ENCODE measurements around the gene TCTN3. TPM values are rescaled to one million over a fixed set of nuclear protein-coding genes. Genes with fewer than 3 reads are reported as not detected.
"Not testable (repeated sequence)": the region's sequence is repeated elsewhere in the genome, so short reads cannot be mapped to it uniquely, and the experiment has no call there.

The TCTN3 gene
- total RNA-seq, 5 donors from 2014 or later (not counting 1 experiment from before 2014, with no cell fraction given): 16.2 to 20.2 (median 18.8) TPM

DNA sequence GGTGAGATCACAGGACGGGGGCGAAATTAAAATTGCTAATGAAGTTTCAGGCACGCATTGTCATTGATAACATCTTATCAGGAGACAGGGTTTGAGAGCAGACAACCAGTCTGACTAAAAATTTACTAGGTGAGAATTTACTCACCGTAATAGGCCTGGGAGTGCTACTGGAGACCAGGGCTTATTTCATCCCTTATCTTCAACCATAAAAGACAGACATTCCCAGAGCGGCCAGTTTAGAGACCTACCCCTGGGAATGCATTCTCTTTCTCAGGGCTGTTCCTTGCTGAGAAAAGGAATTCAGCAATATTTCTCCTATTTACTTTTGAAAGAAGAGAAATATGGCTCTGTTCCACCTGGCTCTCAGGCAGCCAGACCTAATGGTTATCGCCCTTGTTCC, 39.2 kb upstream of the TCTN3 start:
- POLR2A ChIA-PET; H3K27ac Mint-ChIP-seq; H3K4me3 Mint-ChIP-seq; H3K9me3 ChIP-seq; DNase-seq; H3K36me3 ChIP-seq (ENCODE audit: control insufficient read depth in 2 of 2, extremely low read depth in 1 of 2, insufficient read depth in 1 of 2, low read length in 1 of 2); H3K27ac ChIP-seq (ENCODE audit: low read length); CTCF ChIA-PET; H3K36me3 Mint-ChIP-seq; H3K4me1 ChIP-seq (ENCODE audit: control insufficient read depth in 1 of 2, extremely low read depth in 1 of 2, insufficient read depth in 2 of 2, low read length in 2 of 2); H3K4me1 Mint-ChIP-seq; H3K4me3 ChIP-seq (ENCODE audit: control insufficient read depth in 1 of 2, extremely low read depth in 1 of 2, low read length in 1 of 2); ATAC-seq (replicated peaks in 1 of 4): not testable (repeated sequence)
- H3K27me3 ChIP-seq (replicated peaks in 1 of 2; ENCODE audit: control insufficient read depth in 2 of 2, extremely low read depth in 1 of 2, insufficient read depth in 2 of 2, low read length in 1 of 2): peaks cover 0 to 21% of the 10 kb centered on the region in 2 experiments
- Mint-ChIP-seq H3K27me3 (peaks cover 16 to 18% of the 10 kb centered on the region in 2 donors), H3K9me3 (peaks cover 8 to 26% (median 16%) of the 10 kb centered on the region in 3 donors)
- WGBS (ENCODE audit: insufficient coverage): 100% methylated on average over 2 of the region's 6 CpGs

DNA sequence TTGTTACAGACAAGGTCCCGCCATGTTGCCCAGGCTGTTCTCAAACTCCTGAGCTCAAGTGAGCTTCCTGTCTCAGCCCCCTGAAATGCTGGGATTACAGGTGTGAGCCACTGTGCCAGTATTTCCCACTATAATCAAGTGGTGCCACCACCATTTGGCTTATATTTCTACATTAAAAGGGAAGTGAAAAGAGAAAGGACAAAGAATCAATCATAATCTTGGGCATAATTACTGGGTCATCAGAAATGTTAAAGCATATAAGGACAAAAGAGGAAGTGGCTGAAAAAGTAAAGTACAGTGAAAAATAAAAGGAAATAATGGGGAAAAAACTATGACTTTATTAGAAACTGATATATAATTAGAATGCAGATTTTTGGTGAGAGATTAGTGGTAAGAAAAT, 36.5 kb upstream of the TCTN3 start:
- POLR2A ChIA-PET: no interaction called here
- DNase-seq (no peak), ATAC-seq (replicated peaks in 1 of 4) (no peak)
- H3K9me3 Mint-ChIP-seq: peaks cover 8 to 26% (median 16%) of the 10 kb centered on the region in 3 donors
- no peaks in the 10 kb centered on the region for H3K4me1 Mint-ChIP-seq
- no peaks in the 10 kb centered on the region for H3K36me3 Mint-ChIP-seq
- WGBS (ENCODE audit: insufficient coverage): no CpG with 5 or more reads among the region's 1 CpG
- CTCF ChIA-PET: no interaction called here
- Histone ChIP-seq H3K4me1 (ENCODE audit: control insufficient read depth in 1 of 2, extremely low read depth in 1 of 2, insufficient read depth in 2 of 2, low read length in 2 of 2) (no peaks in the 10 kb centered on the region), H3K27ac (ENCODE audit: low read length) (no peak overlapping the region), H3K36me3 (ENCODE audit: control insufficient read depth in 2 of 2, extremely low read depth in 1 of 2, insufficient read depth in 1 of 2, low read length in 1 of 2) (no peaks in the 10 kb centered on the region), H3K27me3 (replicated peaks in 1 of 2; ENCODE audit: control insufficient read depth in 2 of 2, extremely low read depth in 1 of 2, insufficient read depth in 2 of 2, low read length in 1 of 2) (peaks cover 0 to 13% of the 10 kb centered on the region in 2 experiments), H3K9me3 (no peaks in the 10 kb centered on the region), H3K4me3 (ENCODE audit: control insufficient read depth in 1 of 2, extremely low read depth in 1 of 2, low read length in 1 of 2) (no peak overlapping the region)
- H3K27ac Mint-ChIP-seq: no peak overlapping the region
- peaks cover 9 to 12% of the 10 kb centered on the region in 2 donors for H3K27me3 Mint-ChIP-seq
- no peak overlapping the region for H3K4me3 Mint-ChIP-seq

DNA sequence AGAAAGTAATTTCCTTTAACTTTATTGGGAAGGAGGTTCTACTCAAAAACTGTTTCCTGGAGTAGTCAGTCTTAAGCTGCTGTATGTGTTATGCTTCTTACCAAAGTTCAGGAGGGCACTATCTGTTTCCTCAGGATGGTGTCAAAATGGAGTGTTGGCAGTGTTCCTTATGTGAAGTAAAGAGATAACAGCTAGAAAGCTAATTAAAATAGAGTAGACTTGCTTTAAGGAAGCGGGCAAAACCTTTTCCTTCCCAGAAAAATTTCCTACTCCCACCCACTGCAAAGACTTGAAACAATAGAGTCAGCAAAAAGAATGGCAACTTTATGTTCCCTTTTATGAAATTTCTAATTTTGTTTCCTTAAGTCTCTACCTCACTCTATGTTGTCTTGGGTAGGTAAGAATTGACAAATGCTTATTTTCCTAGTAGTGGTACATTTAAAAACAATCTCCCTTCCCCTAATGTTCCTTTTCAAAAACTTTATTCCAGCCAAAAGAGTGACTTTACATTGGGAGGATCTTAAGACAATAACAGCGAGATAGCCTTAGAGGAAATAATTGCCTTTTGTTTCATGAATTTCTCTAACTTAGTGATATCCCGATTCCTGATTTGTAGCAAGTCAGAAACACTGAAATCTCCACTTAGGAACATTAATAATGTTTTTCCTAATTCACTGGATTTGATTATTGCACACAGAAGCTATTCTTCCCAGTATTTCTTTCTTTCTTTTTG, 35.8 kb upstream of the TCTN3 start:
- Histone ChIP-seq H3K4me1 (ENCODE audit: control insufficient read depth in 1 of 2, extremely low read depth in 1 of 2, insufficient read depth in 2 of 2, low read length in 2 of 2) (no peaks in the 10 kb centered on the region), H3K27ac (ENCODE audit: low read length) (no peak overlapping the region), H3K9me3 (no peaks in the 10 kb centered on the region), H3K36me3 (ENCODE audit: control insufficient read depth in 2 of 2, extremely low read depth in 1 of 2, insufficient read depth in 1 of 2, low read length in 1 of 2) (no peaks in the 10 kb centered on the region), H3K27me3 (replicated peaks in 1 of 2; ENCODE audit: control insufficient read depth in 2 of 2, extremely low read depth in 1 of 2, insufficient read depth in 2 of 2, low read length in 1 of 2) (peaks cover 0 to 13% of the 10 kb centered on the region in 2 experiments), H3K4me3 (ENCODE audit: control insufficient read depth in 1 of 2, extremely low read depth in 1 of 2, low read length in 1 of 2) (no peak overlapping the region)
- ChIA-PET POLR2A (no interaction called here), CTCF (no interaction called here)
- Mint-ChIP-seq H3K27ac (no peak overlapping the region), H3K36me3 (no peaks in the 10 kb centered on the region), H3K9me3 (peaks cover 15 to 29% (median 19%) of the 10 kb centered on the region in 3 donors), H3K4me3 (no peak overlapping the region), H3K27me3 (peaks cover 9 to 12% of the 10 kb centered on the region in 2 donors), H3K4me1 (no peaks in the 10 kb centered on the region)
- WGBS (ENCODE audit: insufficient coverage): no CpG with 5 or more reads among the region's 3 CpGs
- DNase-seq (no peak), ATAC-seq (replicated peaks in 1 of 4) (no peak)

DNA sequence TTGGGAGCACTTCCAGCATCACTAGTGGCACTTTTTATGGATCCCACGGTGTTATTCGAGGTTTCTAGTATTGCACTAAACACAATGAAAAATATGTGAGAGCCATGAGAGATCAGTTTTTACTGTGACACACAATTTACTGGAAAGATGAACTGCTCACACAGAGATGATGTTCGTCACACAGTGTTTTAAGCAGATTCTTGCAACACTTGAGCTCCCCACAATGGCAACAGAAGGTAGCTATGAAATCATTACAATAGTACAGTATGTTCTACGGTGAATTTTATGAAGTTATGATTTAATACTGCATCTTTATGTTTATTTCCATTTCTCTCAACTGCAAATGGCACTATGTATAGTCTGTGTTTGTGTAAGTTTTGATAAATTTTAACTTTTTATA, 34.8 kb upstream of the TCTN3 start:
- no peak for DNase-seq
- no peak overlapping the region for H3K4me3 ChIP-seq (ENCODE audit: control insufficient read depth in 1 of 2, extremely low read depth in 1 of 2, low read length in 1 of 2)
- no peaks in the 10 kb centered on the region for H3K4me1 ChIP-seq (ENCODE audit: control insufficient read depth in 1 of 2, extremely low read depth in 1 of 2, insufficient read depth in 2 of 2, low read length in 2 of 2)
- H3K36me3 Mint-ChIP-seq: no peaks in the 10 kb centered on the region
- CTCF ChIA-PET: interaction anchor here in 1 of 2 donors (0.6 kb wide), 1 partner anchor 114 kb away, joined by 3 read pairs; no protein-coding TSS in a partner anchor
- no CpG with 5 or more reads among the region's 4 CpGs for WGBS (ENCODE audit: insufficient coverage)
- no peak overlapping the region for H3K27ac ChIP-seq (ENCODE audit: low read length)
- peaks cover 0 to 13% of the 10 kb centered on the region in 2 experiments for H3K27me3 ChIP-seq (replicated peaks in 1 of 2; ENCODE audit: control insufficient read depth in 2 of 2, extremely low read depth in 1 of 2, insufficient read depth in 2 of 2, low read length in 1 of 2)
- H3K27ac Mint-ChIP-seq: no peak overlapping the region
- H3K9me3 Mint-ChIP-seq: peaks cover 9 to 20% (median 16%) of the 10 kb centered on the region in 3 donors
- ATAC-seq (replicated peaks in 1 of 4): no peak
- no peaks in the 10 kb centered on the region for H3K4me1 Mint-ChIP-seq
- H3K27me3 Mint-ChIP-seq: peaks cover 9% of the 10 kb centered on the region in 2 donors
- no peaks in the 10 kb centered on the region for H3K36me3 ChIP-seq (ENCODE audit: control insufficient read depth in 2 of 2, extremely low read depth in 1 of 2, insufficient read depth in 1 of 2, low read length in 1 of 2)
- POLR2A ChIA-PET: no interaction called here
- H3K9me3 ChIP-seq: no peaks in the 10 kb centered on the region
- H3K4me3 Mint-ChIP-seq: no peak overlapping the region

DNA sequence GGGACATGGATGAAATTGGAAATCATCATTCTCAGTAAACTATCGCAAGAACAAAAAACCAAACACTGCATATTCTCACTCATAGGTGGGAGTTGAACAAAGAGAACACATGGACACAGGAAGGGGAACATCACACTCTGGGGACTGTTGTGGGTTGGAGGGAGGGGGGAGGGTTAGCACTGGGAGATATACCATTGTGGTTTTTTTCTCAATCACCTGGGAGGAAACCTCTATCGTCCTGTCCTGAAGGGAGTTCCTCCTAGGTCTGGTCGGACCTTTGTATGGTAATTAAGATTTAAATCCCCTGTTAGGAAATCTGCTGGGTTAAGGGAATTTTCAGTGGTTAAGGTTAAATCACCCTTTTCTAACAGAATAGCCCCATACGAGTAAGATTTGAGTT, 28.8 kb upstream of the TCTN3 start:
- POLR2A ChIA-PET; H3K36me3 ChIP-seq (ENCODE audit: control insufficient read depth in 2 of 2, extremely low read depth in 1 of 2, insufficient read depth in 1 of 2, low read length in 1 of 2); H3K4me1 Mint-ChIP-seq; H3K27ac Mint-ChIP-seq; H3K27ac ChIP-seq (ENCODE audit: low read length); H3K27me3 ChIP-seq (replicated peaks in 1 of 2; ENCODE audit: control insufficient read depth in 2 of 2, extremely low read depth in 1 of 2, insufficient read depth in 2 of 2, low read length in 1 of 2); H3K36me3 Mint-ChIP-seq; CTCF ChIA-PET; H3K4me3 Mint-ChIP-seq; H3K9me3 Mint-ChIP-seq; ATAC-seq (replicated peaks in 1 of 4); H3K4me3 ChIP-seq (ENCODE audit: control insufficient read depth in 1 of 2, extremely low read depth in 1 of 2, low read length in 1 of 2); DNase-seq; H3K4me1 ChIP-seq (ENCODE audit: control insufficient read depth in 1 of 2, extremely low read depth in 1 of 2, insufficient read depth in 2 of 2, low read length in 2 of 2); H3K9me3 ChIP-seq: not testable (repeated sequence)
- H3K27me3 Mint-ChIP-seq: peaks cover 0 to 11% of the 10 kb centered on the region in 2 donors
- no CpG with 5 or more reads among the region's 4 CpGs for WGBS (ENCODE audit: insufficient coverage)

DNA sequence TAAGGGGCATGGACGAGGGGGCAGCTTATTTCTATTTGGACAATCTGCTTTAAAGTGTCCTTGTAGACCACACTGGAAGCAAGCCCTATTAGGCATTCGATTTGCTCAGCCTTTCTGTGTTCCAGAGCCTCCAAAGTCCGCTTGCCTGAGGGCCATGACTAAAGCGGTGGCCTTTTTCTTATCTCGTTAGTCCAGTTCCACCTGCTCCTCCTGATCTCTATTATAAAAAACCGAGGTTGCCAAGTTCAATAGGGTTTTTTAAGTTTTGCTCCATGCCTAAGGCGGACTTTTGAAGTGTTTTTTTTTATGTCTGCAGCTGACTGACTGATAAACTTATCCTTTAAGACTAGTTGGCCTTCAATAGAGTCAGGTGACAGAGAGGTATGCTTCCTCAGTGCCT, 27.0 kb upstream of the TCTN3 start:
- POLR2A ChIA-PET; H3K4me1 ChIP-seq (ENCODE audit: control insufficient read depth in 1 of 2, extremely low read depth in 1 of 2, insufficient read depth in 2 of 2, low read length in 2 of 2); H3K4me3 ChIP-seq (ENCODE audit: control insufficient read depth in 1 of 2, extremely low read depth in 1 of 2, low read length in 1 of 2); H3K9me3 ChIP-seq; DNase-seq; CTCF ChIA-PET; H3K27me3 ChIP-seq (replicated peaks in 1 of 2; ENCODE audit: control insufficient read depth in 2 of 2, extremely low read depth in 1 of 2, insufficient read depth in 2 of 2, low read length in 1 of 2); H3K27ac ChIP-seq (ENCODE audit: low read length); ATAC-seq (replicated peaks in 1 of 4); H3K36me3 ChIP-seq (ENCODE audit: control insufficient read depth in 2 of 2, extremely low read depth in 1 of 2, insufficient read depth in 1 of 2, low read length in 1 of 2); H3K4me3 Mint-ChIP-seq; H3K4me1 Mint-ChIP-seq; H3K36me3 Mint-ChIP-seq; H3K9me3 Mint-ChIP-seq; H3K27ac Mint-ChIP-seq: not testable (repeated sequence)
- H3K27me3 Mint-ChIP-seq: peaks cover 0 to 11% of the 10 kb centered on the region in 2 donors
- WGBS (ENCODE audit: insufficient coverage): 47% methylated on average over 4 of the region's 7 CpGs

Data from T-cell (primary cell).